H9 (cell line): Measurements from ENCODE around the gene RASSF3. TPM values are rescaled to one million over a fixed set of nuclear protein-coding genes. Genes with fewer than 3 reads are reported as not detected.

Source experiments
- DNase-seq: peaks from one replicate; pipeline ENCODE4 v3.0.0-alpha.2; 2017
- H2AFZ ChIP-seq: one replicate; pipeline ENCODE4 v1.6.1; 2013; ENCODE audit warnings: mild to moderate bottlenecking, low read length, control low read depth, moderate library complexity
- H2AK5ac ChIP-seq: 2 replicates; pipeline ENCODE4 v1.6.1; 2013; ENCODE audit warnings: low read length, control low read depth, mixed read lengths; ENCODE audit not compliant: insufficient read length
- H2BK120ac ChIP-seq: one replicate; pipeline ENCODE4 v1.6.1; 2013; ENCODE audit warnings: low read depth, mild to moderate bottlenecking, low read length, control low read depth, inconsistent platforms; ENCODE audit not compliant: poor library complexity, severe bottlenecking
- H2BK12ac ChIP-seq: 2 replicates; pipeline ENCODE4 v1.6.1; 2013; ENCODE audit warnings: low read length, control low read depth, mixed read lengths, low read depth; ENCODE audit not compliant: insufficient read length
- H2BK15ac ChIP-seq: 2 replicates; pipeline ENCODE4 v1.6.1; 2013; ENCODE audit warnings: low read depth, low read length, control low read depth
- H2BK20ac ChIP-seq: one replicate; pipeline ENCODE4 v1.6.1; 2013; ENCODE audit warnings: low read depth, mild to moderate bottlenecking, low read length, control low read depth, inconsistent platforms; ENCODE audit not compliant: poor library complexity, severe bottlenecking
- H2BK5ac ChIP-seq: 2 replicates; pipeline ENCODE4 v1.6.1; 2013; ENCODE audit warnings: low read length, control low read depth, mixed read lengths; ENCODE audit not compliant: insufficient read length
- H3K14ac ChIP-seq: 2 replicates; pipeline ENCODE4 v1.6.1; 2013; ENCODE audit warnings: low read length, control low read depth; ENCODE audit not compliant: insufficient read depth
- H3K18ac ChIP-seq: 2 replicates; pipeline ENCODE4 v1.6.1; 2013; ENCODE audit warnings: low read depth, mild to moderate bottlenecking, mixed read lengths, low read length, control low read depth; ENCODE audit not compliant: insufficient read length
- H3K23ac ChIP-seq: 2 replicates; pipeline ENCODE4 v1.6.1; 2013; ENCODE audit warnings: low read length, control low read depth, mixed read lengths, low read depth; ENCODE audit not compliant: insufficient read length
- H3K23me2 ChIP-seq: 2 replicates; pipeline ENCODE4 v1.6.1; 2013; ENCODE audit warnings: low read depth, mild to moderate bottlenecking, mixed read lengths, low read length, control low read depth; ENCODE audit not compliant: insufficient read length, poor library complexity, severe bottlenecking
- H3K27ac ChIP-seq: 2 replicates; pipeline ENCODE4 v1.5.1; 2013; ENCODE audit warnings: low read length, control low read depth, mixed read lengths, low read depth; ENCODE audit not compliant: insufficient read length
- H3K27me3 ChIP-seq: 2 replicates; pipeline ENCODE4 v1.6.1; 2013; ENCODE audit warnings: low read length, control low read depth, inconsistent platforms; ENCODE audit not compliant: insufficient read depth
- H3K4ac ChIP-seq: 2 replicates; pipeline ENCODE4 v1.6.1; 2013; ENCODE audit warnings: low read depth, mild to moderate bottlenecking, control low read depth, inconsistent platforms, low read length, moderate library complexity
- H3K4me1 ChIP-seq: 2 replicates; pipeline ENCODE4 v1.6.1; 2013; ENCODE audit warnings: low read length, control low read depth, inconsistent platforms; ENCODE audit not compliant: insufficient read depth
- H3K4me2 ChIP-seq: 2 replicates; pipeline ENCODE4 v1.6.1; 2013; ENCODE audit warnings: low read length, control low read depth, mixed read lengths; ENCODE audit not compliant: insufficient read length, insufficient read depth
- H3K56ac ChIP-seq: 2 replicates; pipeline ENCODE4 v1.6.1; 2013; ENCODE audit warnings: low read depth, mild to moderate bottlenecking, mixed read lengths, low read length, control low read depth; ENCODE audit not compliant: insufficient read length
- H3K79me1 ChIP-seq: 2 replicates; pipeline ENCODE4 v1.6.1; 2013; ENCODE audit warnings: low read depth, mild to moderate bottlenecking, moderate library complexity, low read length, control low read depth, inconsistent platforms; ENCODE audit not compliant: insufficient read depth, poor library complexity, severe bottlenecking
- H3K79me2 ChIP-seq: 2 replicates; pipeline ENCODE4 v1.6.1; 2013; ENCODE audit warnings: low read length, control low read depth, inconsistent platforms; ENCODE audit not compliant: insufficient read depth
- H3K9ac ChIP-seq: 2 replicates; pipeline ENCODE4 v1.6.1; 2013; ENCODE audit warnings: low read length, control low read depth, mixed read lengths; ENCODE audit not compliant: insufficient read length; ENCODE audit errors: extremely low read depth
- H3K9me3 ChIP-seq: one replicate; pipeline ENCODE4 v1.6.1; 2013; ENCODE audit warnings: low read depth, low read length, inconsistent platforms; ENCODE audit not compliant: control insufficient read depth
- H3T11ph ChIP-seq: one replicate; pipeline ENCODE4 v1.6.1; 2013; ENCODE audit warnings: mild to moderate bottlenecking, low read length, control low read depth, inconsistent platforms
- H4K20me1 ChIP-seq: one replicate; pipeline ENCODE4 v1.6.1; 2013; ENCODE audit not compliant: control insufficient read depth, insufficient read length, insufficient read depth
- H4K5ac ChIP-seq: 2 replicates; pipeline ENCODE4 v1.6.1; 2013; ENCODE audit warnings: low read depth, mild to moderate bottlenecking, mixed read lengths, low read length, control low read depth; ENCODE audit not compliant: insufficient read length
- H4K8ac ChIP-seq: replicated peaks from 2 replicates; pipeline ENCODE4 v1.6.1; 2013; ENCODE audit warnings: low read length, control low read depth, mixed read lengths, low read depth; ENCODE audit not compliant: insufficient read length
- H4K91ac ChIP-seq: 2 replicates; pipeline ENCODE4 v1.6.1; 2013; ENCODE audit warnings: low read depth, mild to moderate bottlenecking, moderate library complexity, mixed read lengths, low read length, control low read depth; ENCODE audit not compliant: insufficient read length
- H3K27ac Mint-ChIP-seq, 3 experiments: 2 replicates in 2 of 3; 3 replicates in 1 of 3; pipeline ENCODE4 v1.8.0; 2020 to 2021; ENCODE audit warnings: mixed read lengths in 3 of 3, mild to moderate bottlenecking in 1 of 3, moderate library complexity in 1 of 3
- H3K27me3 Mint-ChIP-seq: 2 replicates; pipeline ENCODE4 v1.8.0; 2021; ENCODE audit warnings: low read depth, mild to moderate bottlenecking, moderate library complexity, mixed read lengths
- H3K36me3 Mint-ChIP-seq, 3 experiments: 2 replicates in 2 of 3; 3 replicates in 1 of 3; pipeline ENCODE4 v1.8.0; 2020 to 2021; ENCODE audit warnings: low read depth in 3 of 3, mixed read lengths in 3 of 3; ENCODE audit not compliant: insufficient read depth in 1 of 3
- H3K4me1 Mint-ChIP-seq, 2 experiments: 2 replicates each; pipeline ENCODE4 v1.8.0; 2020; ENCODE audit warnings: mixed read lengths in 2 of 2
- H3K4me3 Mint-ChIP-seq, 2 experiments: 2 replicates in 1 of 2; 3 replicates in 1 of 2; pipeline ENCODE4 v1.8.0; 2020 to 2021; ENCODE audit warnings: mild to moderate bottlenecking in 2 of 2, mixed read lengths in 2 of 2, moderate library complexity in 1 of 2
- H3K9me3 Mint-ChIP-seq, 2 experiments: 2 replicates in 1 of 2; 3 replicates in 1 of 2; pipeline ENCODE4 v1.8.0; 2020; ENCODE audit warnings: mild to moderate bottlenecking in 2 of 2, mixed read lengths in 2 of 2, moderate library complexity in 1 of 2
- WGBS: extraction: QIAGEN DNeasy Blood & Tissue Kit; methylation state at CpG from one replicate; pipeline ENCODE4 v1.1.7; 2013; ENCODE audit warnings: missing lambda C conversion rate, low lambda C conversion rate, mixed read lengths; ENCODE audit not compliant: insufficient read length; ENCODE audit errors: extremely low coverage; 5-methylcytosine and 5-hydroxymethylcytosine counted together
- total RNA-seq: library from RNA; stranded (reverse); gene quantifications from 2 replicates; pipeline ENCODE4 v1.2.1, GENCODE V29; 2021
- TF ChIP-seq, protein P1 (sequence below): fragments of 200-600 bp; sonication (generic); conservative IDR thresholded peaks from 3 replicates; pipeline ENCODE4 v1.8.0; 2021; ENCODE audit warnings: antibody characterized with exemption, mild to moderate bottlenecking

RASSF3 gene
- total RNA-seq, 1 experiment from 2014 or later: 45.1 TPM

DNA sequence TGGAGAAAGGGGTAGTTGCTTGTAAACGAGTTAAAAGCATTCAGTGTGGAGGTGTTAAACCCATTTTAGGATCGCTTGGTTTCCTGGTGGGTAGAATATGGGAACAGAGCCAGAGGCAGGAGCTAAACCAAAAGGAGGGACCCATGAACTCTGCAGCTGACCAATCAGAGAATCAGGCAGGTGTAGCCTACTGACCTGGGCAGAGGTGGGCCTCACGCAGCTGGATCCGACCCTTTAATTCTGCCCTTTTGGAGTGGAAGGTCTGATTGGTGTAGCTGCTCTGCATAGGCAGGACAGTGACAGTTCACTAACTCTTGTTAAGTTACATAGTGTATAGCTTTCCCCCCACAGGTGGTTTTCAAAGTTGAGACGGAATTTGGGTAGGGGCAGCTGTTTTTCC is 85.3 kb downstream of the RASSF3 start:
- Histone ChIP-seq H2BK15ac (no peak overlapping the region), H3K56ac (no peak overlapping the region), H2BK5ac (no peak overlapping the region), H2BK20ac (no peak overlapping the region), H4K8ac (no peak overlapping the region), H3K4me2 (no peak overlapping the region), H3K9ac (no peak overlapping the region), H3K18ac (no peak overlapping the region), H2AFZ (no peak overlapping the region), H3K23ac (no peak overlapping the region), H3K27me3 (no peaks in the 10 kb centered on the region), H3K4ac (no peak overlapping the region), H3T11ph (no peak overlapping the region), H2BK12ac (no peak overlapping the region), H4K91ac (no peak overlapping the region), H3K27ac (no peak overlapping the region), H3K14ac (no peak overlapping the region; the same call in 1 of the 2 replicates), H2AK5ac (no peak overlapping the region), H3K4me1 (no peaks in the 10 kb centered on the region; the same call in 1 of the 2 replicates), H4K5ac (no peak overlapping the region), H2BK120ac (no peak overlapping the region), H3K23me2 (no peaks in the 10 kb centered on the region), H3K9me3 (no peaks in the 10 kb centered on the region), H3K79me1 (no peaks in the 10 kb centered on the region), H4K20me1 (no peaks in the 10 kb centered on the region), H3K79me2 (no peaks in the 10 kb centered on the region)
- TF ChIP-seq, protein P1, sequence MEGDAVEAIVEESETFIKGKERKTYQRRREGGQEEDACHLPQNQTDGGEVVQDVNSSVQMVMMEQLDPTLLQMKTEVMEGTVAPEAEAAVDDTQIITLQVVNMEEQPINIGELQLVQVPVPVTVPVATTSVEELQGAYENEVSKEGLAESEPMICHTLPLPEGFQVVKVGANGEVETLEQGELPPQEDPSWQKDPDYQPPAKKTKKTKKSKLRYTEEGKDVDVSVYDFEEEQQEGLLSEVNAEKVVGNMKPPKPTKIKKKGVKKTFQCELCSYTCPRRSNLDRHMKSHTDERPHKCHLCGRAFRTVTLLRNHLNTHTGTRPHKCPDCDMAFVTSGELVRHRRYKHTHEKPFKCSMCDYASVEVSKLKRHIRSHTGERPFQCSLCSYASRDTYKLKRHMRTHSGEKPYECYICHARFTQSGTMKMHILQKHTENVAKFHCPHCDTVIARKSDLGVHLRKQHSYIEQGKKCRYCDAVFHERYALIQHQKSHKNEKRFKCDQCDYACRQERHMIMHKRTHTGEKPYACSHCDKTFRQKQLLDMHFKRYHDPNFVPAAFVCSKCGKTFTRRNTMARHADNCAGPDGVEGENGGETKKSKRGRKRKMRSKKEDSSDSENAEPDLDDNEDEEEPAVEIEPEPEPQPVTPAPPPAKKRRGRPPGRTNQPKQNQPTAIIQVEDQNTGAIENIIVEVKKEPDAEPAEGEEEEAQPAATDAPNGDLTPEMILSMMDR: no peak
- H3K9me3 Mint-ChIP-seq: no peaks in the 10 kb centered on the region
- WGBS: no CpG with 5 or more reads among the region's 5 CpGs
- H3K4me1 Mint-ChIP-seq: peaks cover 34 to 53% of the 10 kb centered on the region in 2 experiments
- H3K27ac Mint-ChIP-seq: peak overlapping the region in 2 of 3 experiments; percentile 4 to 90; a peak in 4 of 7 replicates
- DNase-seq: no peak
- H3K4me3 Mint-ChIP-seq: no peak overlapping the region
- H3K36me3 Mint-ChIP-seq: peaks cover 0 to 23% (median 18%) of the 10 kb centered on the region in 3 experiments; a peak in 5 of 7 replicates
- H3K27me3 Mint-ChIP-seq: no peaks in the 10 kb centered on the region; the same call in 1 of the 2 replicates
